HG03280 (cell line): Measurements from ENCODE around the gene NAXE.
"Not testable (repeated sequence)": the region's sequence is repeated elsewhere in the genome, so short reads cannot be mapped to it uniquely, and the experiment has no call there.

ENCODE experiments used
- ATAC-seq: cut with Tn5 transposase; IDR thresholded peaks from one replicate; pipeline ENCODE4 v1.9.1; 2021; ENCODE audit warnings: mild to moderate bottlenecking, moderate library complexity; ENCODE audit not compliant: unreplicated experiment

The NAXE gene

GRCh38 chr1:156591432-156592157 lies at the start of gene NAXE:
Gene NAXE (plus strand): TSS chr1:156591776. CDS start chr1:156591805, 29 bp downstream.
- ATAC-seq = peak; percentile 79

- no peak for ATAC-seq
These were observed 48.5 kb upstream of the NAXE start for GRCh38 chr1:156543066-156543465.

DNA sequence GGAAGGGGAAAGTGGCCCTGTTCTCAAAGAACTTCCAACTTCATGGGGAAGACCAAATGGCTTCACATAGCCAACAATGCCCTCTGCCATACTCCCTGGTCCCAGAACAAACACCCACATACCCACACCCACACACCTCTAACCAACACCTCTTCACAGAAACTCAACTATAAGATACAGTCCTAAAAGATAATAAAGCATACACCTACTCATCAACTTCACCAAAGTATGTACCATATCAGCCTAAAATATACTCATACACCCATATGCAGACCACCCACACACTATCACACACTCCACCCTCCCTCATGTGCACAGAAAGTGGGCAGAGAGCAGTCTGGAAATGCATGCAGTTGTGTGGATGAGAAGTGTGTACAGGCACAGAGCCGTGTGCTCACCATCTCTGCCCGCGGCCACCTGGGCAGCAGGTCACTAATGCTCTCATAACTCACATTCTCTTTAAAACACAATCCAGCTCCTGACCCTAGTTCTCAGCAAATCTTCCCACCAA lies 46.9 kb upstream of the NAXE start:
- ATAC-seq = no peak

DNA sequence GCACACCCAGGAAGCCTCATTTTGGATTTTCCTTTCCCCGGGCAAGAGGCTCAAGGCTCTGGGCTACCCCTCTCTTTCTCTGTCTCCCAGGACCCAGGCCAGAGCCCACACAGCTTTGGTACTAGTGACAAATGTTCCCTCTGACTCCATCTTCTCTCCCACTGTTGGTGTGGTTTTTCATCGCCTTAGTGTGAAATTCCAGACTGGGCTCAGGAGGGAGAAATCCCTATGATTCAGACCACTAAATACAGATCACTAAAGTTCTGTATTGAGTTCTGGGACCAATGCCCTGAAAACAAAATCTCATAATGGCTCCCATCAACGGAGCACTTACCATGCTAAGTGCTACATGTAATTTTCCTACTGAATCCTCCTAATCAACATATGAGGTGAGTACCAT lies 45.3 kb upstream of the NAXE start:
- no peak for ATAC-seq

DNA sequence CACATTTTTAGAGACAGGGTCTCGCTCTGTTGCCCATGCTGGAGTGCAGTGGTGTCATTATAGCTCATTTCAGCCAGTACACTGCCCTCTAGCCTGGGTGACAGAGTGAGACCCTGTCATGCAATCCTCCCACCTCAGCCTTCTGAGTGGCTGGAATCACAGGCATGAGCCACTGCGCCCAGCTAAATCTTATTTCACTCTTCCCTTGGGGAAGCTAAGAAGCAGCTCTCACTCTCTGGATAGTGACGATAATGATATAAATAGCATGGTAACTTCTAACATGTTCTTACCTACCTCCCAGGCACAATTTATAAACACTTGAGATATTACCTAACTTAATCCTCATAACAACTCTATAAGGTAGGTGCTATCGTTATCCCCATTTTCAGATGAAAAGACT lies 44.1 kb upstream of the NAXE start:
- no peak for ATAC-seq

GRCh38 chr1:156547982-156548381 lies 43.6 kb upstream of the NAXE start:
- no peak for ATAC-seq

- no peak for ATAC-seq
These were observed 42.2 kb upstream of the NAXE start for GRCh38 chr1:156549390-156549789.

DNA sequence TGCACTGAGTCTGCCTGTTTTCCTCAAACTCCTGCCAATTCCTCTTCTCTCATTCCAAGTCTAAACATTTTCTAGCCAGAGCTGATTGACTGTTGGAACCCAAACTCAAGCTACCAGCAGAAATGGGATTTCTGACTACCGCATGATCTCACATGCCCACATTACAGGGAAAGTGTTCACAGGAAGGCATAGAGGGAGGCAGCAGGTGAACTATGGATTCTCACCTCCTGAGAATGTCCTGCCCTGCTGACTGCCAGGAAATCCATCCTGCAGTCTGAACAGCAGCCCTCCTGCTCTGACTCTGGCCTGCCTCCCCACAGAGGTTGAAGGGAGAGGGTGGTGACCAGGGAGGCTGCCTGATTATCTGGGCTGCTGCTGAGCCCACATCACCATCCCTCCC lies 41.7 kb upstream of the NAXE start:
- ATAC-seq = no peak

DNA sequence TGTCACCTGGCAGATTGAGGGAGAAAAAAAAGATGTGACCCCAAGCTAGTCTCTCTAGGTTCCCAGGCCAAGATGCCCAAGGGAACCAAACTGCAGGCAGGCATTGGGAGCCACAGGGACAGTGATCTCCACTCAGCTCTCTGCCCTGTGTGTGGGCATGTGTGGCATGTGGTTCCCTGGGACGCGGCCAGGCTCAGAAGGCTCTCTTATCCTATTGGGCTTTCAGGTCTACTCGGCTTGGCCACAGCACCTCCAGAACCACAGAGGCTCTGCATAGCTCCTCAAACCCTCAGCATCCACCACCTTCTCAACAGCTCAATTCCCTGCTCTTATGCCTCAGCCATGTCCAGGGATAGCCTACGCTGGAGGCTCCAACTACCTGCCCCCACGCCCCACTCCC lies 41.2 kb upstream of the NAXE start:
- no peak for ATAC-seq

GRCh38 chr1:156551066-156551643 lies 40.4 kb upstream of the NAXE start:
- ATAC-seq = no peak

GRCh38 chr1:156551869-156552268 lies 39.7 kb upstream of the NAXE start:
- no peak for ATAC-seq

DNA sequence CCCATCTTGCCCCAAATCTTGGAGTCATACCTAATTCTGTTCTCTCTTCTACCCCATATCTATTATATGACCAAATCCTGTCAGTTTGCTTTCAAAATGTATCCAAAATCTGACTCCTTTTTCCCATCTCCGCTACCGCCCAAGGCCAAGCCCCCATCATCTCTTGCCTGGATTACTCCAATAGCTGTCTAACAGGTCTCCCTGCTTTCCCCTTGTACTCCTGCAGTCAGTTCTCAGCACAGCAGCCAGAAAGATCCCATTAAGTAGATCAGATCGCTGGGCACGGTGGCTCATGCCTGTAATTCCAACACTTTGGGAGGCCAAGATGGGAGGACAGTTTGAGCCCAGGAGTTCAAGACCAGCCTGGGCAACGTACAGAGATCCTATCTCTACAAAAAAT lies 39.1 kb upstream of the NAXE start:
- ATAC-seq = no peak

GRCh38 chr1:156552937-156553336 lies 38.6 kb upstream of the NAXE start:
- ATAC-seq = not testable (repeated sequence)

DNA sequence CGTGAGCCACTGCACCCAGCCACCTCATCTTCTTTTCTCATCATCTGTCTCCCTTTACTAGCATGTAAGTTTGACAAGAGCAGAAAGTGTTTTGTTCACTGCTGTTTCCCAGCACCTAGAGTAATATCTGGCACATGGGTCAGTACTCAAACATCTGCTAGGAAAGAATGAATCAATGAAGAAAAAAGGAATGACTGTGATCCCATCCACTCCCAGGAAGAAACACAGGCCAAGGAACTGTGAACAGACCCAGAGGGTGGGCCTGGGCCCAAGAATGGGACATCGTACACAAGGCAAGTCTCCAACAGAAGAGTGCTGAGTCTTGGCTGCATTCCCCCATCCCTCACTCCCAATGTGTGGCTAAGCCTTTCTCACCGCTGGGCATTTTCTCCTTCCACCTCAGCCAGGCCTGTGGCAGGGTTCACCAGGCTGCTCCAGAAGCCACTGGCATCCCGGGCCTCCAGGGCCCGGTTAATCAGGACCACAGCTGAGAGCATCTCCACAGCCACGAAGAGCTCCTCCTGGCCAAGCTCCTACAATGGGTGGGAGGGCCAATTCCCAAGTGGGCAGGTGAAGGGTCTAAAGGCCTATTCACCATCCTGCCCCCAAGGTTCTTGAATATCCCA lies 37.6 kb upstream of the NAXE start:
- ATAC-seq = no peak

- no peak for ATAC-seq
These were observed 36.6 kb upstream of the NAXE start for GRCh38 chr1:156554971-156555370.

DNA sequence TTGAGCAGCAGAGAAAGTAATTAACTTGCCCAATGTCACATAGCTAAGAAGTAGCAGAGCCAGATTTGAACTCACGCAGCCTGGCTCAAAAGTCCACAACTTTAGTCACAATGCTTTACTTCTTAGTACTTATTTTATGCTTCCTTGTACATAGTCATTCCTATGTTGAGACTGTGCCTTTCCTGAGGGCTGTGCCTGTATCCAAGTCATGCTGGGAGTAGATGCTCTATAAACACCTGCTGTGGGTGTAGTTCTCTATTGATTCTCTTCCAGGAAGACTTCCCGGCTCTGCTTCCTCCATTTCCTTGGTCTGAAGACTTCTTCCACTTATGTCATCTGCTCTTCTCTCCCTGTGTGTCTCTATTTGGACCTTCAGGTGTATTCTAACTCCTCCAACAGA lies 35.9 kb upstream of the NAXE start:
- ATAC-seq = no peak

- no peak for ATAC-seq
These were observed 35.2 kb upstream of the NAXE start for GRCh38 chr1:156556354-156556753.

DNA sequence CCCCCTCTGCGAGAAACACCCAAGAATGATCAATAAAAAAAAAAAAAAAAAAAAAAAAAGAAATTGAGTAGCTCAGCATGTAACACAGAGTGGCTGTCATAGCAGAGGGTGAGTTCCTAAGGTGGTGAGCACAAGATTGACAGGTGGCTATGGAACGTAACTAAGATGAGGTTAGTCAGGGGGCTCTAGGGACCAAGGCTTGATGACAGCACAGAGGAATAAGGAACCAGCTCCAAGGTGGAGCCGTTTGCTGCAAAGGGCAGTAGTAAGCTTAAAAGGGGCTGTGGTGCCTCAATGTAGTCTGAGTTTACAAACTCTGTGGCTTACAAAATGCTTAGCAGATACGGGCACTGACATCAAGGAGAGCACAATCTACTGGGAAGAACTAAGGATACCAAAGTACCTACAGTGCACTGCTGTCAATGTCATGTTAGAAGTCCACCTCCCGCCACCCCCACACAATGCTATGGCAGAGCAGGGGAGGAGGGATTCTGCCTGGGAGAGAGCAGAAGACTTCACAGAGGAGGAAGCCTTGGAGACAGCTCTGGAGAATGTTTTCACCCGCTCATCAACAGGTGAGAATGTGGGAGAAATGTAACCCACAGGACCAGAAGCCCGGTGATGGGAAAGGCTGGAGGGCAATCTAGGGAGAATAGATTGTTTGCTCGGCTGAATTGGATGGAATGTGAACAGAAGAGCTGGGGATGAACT lies 32.3 kb upstream of the NAXE start:
- no peak for ATAC-seq

GRCh38 chr1:156559797-156560385 lies 31.7 kb upstream of the NAXE start:
- no peak for ATAC-seq

DNA sequence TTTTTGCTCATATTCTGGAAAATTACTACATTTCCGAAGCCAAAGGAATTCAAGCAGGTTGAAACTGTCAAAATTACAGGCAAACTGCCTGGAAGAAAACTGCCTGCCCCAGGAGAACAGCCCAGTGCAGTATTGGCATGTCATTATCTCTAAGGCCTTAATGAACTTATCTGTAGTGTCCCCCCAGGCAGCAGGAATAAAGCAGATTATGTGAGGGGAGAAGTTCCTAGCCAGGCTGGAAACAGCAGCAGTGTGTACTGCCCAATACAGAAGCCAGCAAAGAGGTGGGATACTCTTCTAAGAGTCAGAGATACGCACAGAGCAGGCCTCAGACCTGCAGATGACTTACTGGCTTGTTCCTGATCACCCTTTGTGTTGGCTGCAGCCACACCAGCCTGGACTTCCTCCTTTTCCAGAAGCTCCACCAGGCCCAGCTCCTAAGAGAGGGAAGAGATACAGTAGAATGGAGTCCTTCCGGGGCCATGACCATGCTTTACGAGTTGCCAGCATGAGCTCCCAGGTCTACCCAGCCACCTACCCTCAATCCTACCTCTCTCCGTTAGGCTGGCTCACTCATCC lies 30.9 kb upstream of the NAXE start:
- ATAC-seq = no peak

DNA sequence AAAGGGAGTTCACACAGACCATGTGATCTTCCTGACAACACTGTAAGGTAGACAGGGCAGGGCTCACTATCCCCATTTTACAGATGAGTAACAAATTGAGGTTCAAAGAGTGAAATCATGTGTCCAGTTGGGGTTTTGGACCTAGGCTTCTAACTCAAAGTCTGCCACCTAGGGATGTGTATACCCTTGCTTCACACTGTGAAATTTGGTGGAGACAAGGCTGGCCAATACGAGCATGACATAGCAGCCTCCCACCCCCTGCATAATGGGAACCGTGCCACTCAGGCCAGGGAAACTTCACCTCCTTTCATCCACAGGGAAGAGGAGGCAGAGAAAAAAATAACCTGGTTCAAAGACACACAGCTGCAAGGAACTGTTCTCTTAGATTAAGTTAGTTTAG lies 26.1 kb upstream of the NAXE start:
- ATAC-seq = no peak
